HG03095 (cell line): ENCODE measurements around the gene B3GALT5.

Source experiments
- ATAC-seq: cut with Tn5 transposase; IDR thresholded peaks from one replicate; pipeline ENCODE4 v1.9.1; 2021; ENCODE audit warnings: moderate library complexity; ENCODE audit not compliant: unreplicated experiment

The B3GALT5 gene

GRCh38 chr21:39641827-39642450 is 29.2 kb downstream of the B3GALT5 start:
- no peak for ATAC-seq

GRCh38 chr21:39644062-39644560 is 31.4 kb downstream of the B3GALT5 start:
- ATAC-seq = no peak

DNA sequence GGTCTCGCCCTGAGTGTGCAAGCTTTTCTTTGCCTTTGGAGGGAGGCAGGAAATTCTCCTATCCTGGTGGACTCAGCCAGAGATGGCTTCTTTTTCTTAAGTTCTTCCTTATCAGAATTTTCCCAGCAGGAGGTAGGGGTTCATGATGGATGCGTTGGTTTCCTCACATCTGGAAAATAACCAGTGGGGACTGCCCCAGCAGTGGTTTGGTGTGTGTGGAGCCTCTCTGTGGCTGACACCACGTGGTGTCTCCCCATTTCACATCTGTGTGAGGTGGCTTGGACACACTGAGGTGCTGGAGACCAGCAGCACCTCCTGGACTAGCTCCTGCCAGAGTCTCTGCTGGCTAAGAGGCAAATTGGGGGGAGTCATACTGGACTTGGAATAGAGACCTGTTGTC is 32.6 kb downstream of the B3GALT5 start:
- ATAC-seq = no peak

GRCh38 chr21:39647476-39647875 is 34.7 kb downstream of the B3GALT5 start:
- ATAC-seq = no peak

- no peak for ATAC-seq
Measured at GRCh38 chr21:39648879-39649278, 36.1 kb downstream of the B3GALT5 start.

DNA sequence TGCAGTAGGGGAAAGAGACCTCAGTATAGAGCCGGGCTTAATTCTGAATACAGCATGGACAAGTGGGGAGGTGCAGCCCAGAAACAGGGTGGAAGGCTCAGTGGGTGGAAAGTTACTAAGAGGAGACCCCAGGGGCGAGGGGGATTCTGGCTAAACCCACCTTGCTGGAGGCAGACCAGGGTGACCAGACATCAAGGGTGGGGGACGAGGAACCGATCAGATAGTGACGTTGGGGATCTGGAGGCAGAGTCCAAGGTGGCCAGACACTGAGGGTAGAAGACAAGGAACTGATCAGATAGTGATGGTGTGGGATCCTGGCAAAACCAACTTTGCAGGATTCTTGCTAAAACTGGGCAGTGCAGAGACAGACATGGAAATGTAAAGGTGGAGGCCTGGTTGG is 36.8 kb downstream of the B3GALT5 start:
- ATAC-seq = no peak

GRCh38 chr21:39650306-39650705 is 37.6 kb downstream of the B3GALT5 start:
- ATAC-seq = no peak

DNA sequence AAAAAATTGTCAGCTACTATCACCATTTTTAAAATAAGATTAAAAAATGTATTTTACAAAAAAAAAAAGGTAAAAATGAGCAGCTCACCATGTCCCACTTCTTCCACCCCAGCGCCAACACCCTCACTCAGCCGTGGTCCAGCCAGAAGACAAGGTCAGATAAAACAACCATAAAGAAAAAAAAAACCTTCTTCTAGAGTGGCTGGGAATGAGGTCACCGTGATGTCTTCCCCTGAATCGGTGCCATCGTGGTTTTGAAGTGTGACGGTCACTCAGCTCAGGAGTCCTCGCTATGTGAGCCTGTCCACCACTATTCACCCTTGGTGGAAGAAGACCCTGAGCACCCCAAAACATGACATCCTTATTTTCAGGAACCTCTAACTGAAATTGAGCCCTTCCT is 38.1 kb downstream of the B3GALT5 start:
- ATAC-seq = no peak

GRCh38 chr21:39651206-39651605 is 38.5 kb downstream of the B3GALT5 start:
- ATAC-seq = no peak

- no peak for ATAC-seq
Measured at GRCh38 chr21:39654951-39655350, 42.2 kb downstream of the B3GALT5 start.

DNA sequence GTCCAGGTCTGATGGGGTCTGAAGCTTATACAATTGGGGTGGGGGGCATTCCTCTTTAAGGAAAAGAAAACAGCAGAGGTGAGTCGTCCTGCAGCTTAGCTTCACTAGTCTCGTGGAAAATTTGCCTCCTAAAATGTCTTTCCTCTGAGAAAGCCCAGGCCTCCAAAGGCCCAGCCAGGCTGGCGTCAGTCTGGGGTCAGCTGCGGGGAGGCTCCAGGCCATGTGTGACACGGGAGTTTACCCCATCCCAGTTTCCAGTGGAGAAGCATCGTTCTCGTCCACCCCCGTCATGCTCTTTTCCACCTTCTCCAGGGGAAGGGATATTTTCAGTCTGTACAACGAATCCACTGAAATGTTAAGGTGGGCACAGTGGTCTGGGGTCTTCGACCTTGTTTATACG is 42.8 kb downstream of the B3GALT5 start:
- no peak for ATAC-seq

DNA sequence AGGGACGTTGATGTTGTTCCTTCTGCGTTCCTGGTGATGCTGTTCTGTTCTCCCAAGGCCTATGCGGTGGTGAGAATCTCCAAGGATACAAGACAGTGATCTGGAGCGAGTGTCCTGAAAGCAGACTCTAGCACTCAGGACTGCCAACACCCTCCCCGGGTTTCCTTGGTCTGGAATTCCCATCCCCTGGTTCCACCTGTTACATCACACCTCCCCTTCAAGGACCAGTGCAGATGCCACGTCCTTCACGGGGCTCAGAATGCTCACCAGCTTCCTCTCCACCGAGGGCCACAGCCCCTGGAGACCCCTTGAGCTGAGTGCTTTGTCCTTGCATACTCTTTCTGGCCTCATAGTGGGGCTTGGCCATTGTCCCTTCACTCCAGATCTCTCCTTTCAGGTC is 43.5 kb downstream of the B3GALT5 start:
- no peak for ATAC-seq

DNA sequence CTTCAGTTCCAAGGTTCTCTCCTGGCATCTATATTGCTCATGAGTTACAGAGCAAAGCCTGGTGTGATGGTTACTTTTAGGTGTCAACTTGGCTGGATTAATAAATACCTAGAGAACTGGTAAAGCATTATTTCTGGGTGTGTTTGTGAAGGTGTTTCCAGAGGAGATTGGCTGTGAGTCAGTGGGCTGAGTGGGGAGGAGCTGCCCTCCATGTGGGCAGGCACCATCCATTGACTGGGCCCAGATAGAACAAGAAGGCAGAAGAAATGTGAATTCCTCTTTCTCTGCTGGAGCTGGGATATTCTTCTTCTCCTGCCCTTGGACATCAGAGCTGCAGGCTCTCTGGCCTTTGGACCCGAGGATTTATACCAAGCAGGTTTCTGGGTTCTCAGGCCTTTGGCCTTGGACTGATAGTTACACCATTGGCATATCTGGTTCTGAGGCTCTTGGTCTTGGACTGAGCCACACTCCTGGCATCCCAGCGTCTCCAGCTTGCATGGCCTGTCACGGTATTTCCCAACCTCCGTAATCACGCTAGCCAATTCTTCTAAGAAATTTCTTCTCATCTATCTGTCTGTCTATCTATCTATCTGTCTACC is 44.5 kb downstream of the B3GALT5 start:
- no peak for ATAC-seq

GRCh38 chr21:39658066-39658465 is 45.3 kb downstream of the B3GALT5 start:
- ATAC-seq = no peak

DNA sequence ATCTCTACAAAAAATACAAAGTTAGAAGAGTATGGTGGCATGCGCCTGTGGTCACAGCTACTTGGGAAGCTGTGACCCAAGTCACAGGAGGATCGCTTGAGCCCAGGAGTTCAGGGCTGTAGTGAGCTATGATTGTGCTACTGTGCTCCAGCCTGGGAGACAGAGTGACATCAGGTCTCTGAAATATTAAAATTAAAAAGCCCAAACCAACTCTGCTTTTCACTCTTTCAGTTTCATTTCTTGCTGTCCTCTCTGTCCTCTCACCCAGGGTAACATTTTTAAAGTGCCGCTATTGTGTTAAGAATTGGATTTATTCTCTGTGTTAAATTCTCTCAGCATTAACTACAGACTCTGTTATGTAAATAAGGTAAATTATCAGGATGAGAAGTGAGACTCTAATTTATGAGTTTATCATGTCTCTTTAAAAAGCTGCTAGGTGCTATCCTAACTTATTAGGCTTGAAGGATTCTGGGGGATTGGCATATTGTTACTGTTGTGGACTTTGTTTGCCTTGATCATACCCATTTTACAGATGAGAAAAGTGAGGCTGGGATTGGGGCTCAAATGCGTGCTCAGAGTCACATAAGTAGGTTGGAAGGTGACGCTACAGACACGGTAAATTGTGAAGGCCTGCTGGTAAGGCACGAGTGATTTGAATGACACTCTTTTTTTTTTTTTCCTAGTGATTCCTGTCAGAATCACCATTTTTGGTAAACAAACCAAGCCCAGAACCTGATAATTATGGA is 46.5 kb downstream of the B3GALT5 start:
- no peak for ATAC-seq

DNA sequence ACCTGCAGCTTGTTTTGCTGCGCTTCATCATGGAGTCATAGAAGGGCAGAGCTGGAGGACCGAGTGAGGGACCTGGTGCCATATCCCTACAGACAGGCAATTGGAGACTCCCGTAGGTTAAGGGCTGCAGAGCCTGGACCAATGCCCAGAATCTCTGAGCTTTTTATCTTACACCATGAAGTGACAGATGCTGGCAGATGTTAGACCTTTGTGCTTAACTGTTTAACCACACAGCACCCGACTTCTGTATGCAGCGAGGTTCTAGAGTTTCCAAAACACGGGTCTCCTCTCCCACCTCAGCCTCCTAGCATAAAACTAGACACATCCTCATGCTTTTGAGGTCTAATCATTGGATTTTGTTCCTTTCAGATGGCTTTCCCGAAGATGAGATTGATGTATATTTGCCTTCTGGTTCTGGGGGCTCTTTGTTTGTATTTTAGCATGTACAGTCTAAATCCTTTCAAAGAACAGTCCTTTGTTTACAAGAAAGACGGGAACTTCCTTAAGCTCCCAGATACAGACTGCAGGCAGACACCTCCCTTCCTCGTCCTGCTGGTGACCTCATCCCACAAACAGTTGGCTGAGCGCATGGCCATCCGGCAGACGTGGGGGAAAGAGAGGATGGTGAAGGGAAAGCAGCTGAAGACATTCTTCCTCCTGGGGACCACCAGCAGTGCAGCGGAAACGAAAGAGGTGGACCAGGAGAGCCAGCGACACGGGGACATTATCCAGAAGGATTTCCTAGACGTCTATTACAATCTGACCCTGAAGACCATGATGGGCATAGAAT is 47.6 kb downstream of the B3GALT5 start:
- ATAC-seq = no peak

DNA sequence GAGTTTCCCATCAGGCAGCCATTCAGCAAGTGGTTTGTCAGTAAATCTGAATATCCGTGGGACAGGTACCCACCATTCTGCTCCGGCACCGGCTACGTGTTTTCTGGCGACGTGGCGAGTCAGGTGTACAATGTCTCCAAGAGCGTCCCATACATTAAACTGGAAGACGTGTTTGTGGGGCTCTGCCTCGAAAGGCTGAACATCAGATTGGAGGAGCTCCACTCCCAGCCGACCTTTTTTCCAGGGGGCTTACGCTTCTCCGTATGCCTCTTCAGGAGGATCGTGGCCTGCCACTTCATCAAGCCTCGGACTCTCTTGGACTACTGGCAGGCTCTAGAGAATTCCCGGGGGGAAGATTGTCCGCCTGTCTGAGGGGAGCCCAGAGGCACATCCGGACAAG is 48.4 kb downstream of the B3GALT5 start:
- no peak for ATAC-seq

- ATAC-seq = no peak
Measured at GRCh38 chr21:39661740-39662139, 49.0 kb downstream of the B3GALT5 start.

- no peak for ATAC-seq
Measured at GRCh38 chr21:39662411-39662953, 49.7 kb downstream of the B3GALT5 start.

DNA sequence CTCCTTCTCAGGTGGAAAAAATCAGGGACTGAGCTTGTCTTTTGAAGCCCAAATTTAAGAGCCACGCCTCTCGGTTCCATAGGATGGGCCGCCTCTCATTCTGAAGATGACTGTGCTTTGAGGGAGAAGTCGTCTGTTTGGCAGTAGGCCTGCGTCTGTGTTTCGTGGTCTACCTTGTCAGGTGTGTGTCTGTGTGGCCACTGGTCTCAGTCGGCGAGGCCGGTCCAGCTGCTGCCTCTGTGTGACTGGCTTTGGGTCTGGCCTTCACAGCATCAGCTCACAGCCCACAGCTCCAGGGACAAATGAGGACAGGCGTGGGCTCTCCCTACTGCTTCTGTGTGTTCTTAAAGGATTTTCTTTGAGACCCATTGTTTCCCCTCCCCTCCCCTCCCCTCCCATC is 50.3 kb downstream of the B3GALT5 start:
- ATAC-seq = no peak
